ENCODE measurements around the gene CARD11.

Gene CARD11

GRCh38 chr7:3043544-3044371 is at the start of gene CARD11:
TSS of gene CARD11 (minus strand) at chr7:3043867. CDS start at chr7:2958506, 85,361 bp downstream.
- DNase-seq (ENCODE audit: low read depth in 1 of 2, low spot score in 1 of 2): peak; percentile 25 to 31

GRCh38 chr7:3092468-3092867 is 48.8 kb upstream of the CARD11 start:
- DNase-seq (ENCODE audit: low read depth in 1 of 2, low spot score in 1 of 2): peak; percentile 30 to 37

- no peak for DNase-seq (ENCODE audit: low read depth in 1 of 2, low spot score in 1 of 2)
Measured at GRCh38 chr7:3091631-3092030, 48.0 kb upstream of the CARD11 start.

- no peak for DNase-seq (ENCODE audit: low read depth in 1 of 2, low spot score in 1 of 2)
Measured at GRCh38 chr7:3089493-3089892, 45.8 kb upstream of the CARD11 start.

- no peak for DNase-seq (ENCODE audit: low read depth in 1 of 2, low spot score in 1 of 2)
Measured at GRCh38 chr7:3087243-3087755, 43.6 kb upstream of the CARD11 start.

GRCh38 chr7:3083350-3083749 is 39.7 kb upstream of the CARD11 start:
- no peak for DNase-seq (ENCODE audit: low read depth in 1 of 2, low spot score in 1 of 2)

GRCh38 chr7:3082831-3083230 is 39.2 kb upstream of the CARD11 start:
- no peak for DNase-seq (ENCODE audit: low read depth in 1 of 2, low spot score in 1 of 2)

GRCh38 chr7:3082386-3082785 is 38.7 kb upstream of the CARD11 start:
- no peak for DNase-seq (ENCODE audit: low read depth in 1 of 2, low spot score in 1 of 2)

GRCh38 chr7:3080106-3080505 is 36.4 kb upstream of the CARD11 start:
- no peak for DNase-seq (ENCODE audit: low read depth in 1 of 2, low spot score in 1 of 2)

- DNase-seq (ENCODE audit: low read depth in 1 of 2, low spot score in 1 of 2): no peak
Measured at GRCh38 chr7:3078514-3078913, 34.8 kb upstream of the CARD11 start.

GRCh38 chr7:3076700-3077099 is 33.0 kb upstream of the CARD11 start:
- no peak for DNase-seq (ENCODE audit: low read depth in 1 of 2, low spot score in 1 of 2)

- no peak for DNase-seq (ENCODE audit: low read depth in 1 of 2, low spot score in 1 of 2)
Measured at GRCh38 chr7:3076163-3076562, 32.5 kb upstream of the CARD11 start.

- DNase-seq (ENCODE audit: low read depth in 1 of 2, low spot score in 1 of 2): no peak
Measured at GRCh38 chr7:3075441-3075840, 31.8 kb upstream of the CARD11 start.

- DNase-seq (ENCODE audit: low read depth in 1 of 2, low spot score in 1 of 2): no peak
Measured at GRCh38 chr7:3074459-3074821, 30.8 kb upstream of the CARD11 start.

GRCh38 chr7:3073763-3074458 is 30.2 kb upstream of the CARD11 start:
- DNase-seq (ENCODE audit: low read depth in 1 of 2, low spot score in 1 of 2): no peak

- no peak for DNase-seq (ENCODE audit: low read depth in 1 of 2, low spot score in 1 of 2)
Measured at GRCh38 chr7:3070908-3071307, 27.2 kb upstream of the CARD11 start.

GRCh38 chr7:3069771-3070449 is 26.2 kb upstream of the CARD11 start:
- DNase-seq (ENCODE audit: low read depth in 1 of 2, low spot score in 1 of 2): no peak

GRCh38 chr7:3068530-3068929 is 24.9 kb upstream of the CARD11 start:
- DNase-seq (ENCODE audit: low read depth in 1 of 2, low spot score in 1 of 2): no peak

GRCh38 chr7:3067606-3068380 is 24.1 kb upstream of the CARD11 start:
- no peak for DNase-seq (ENCODE audit: low read depth in 1 of 2, low spot score in 1 of 2)

- no peak for DNase-seq (ENCODE audit: low read depth in 1 of 2, low spot score in 1 of 2)
Measured at GRCh38 chr7:3067193-3067592, 23.5 kb upstream of the CARD11 start.

GRCh38 chr7:3066506-3066905 is 22.8 kb upstream of the CARD11 start:
- DNase-seq (ENCODE audit: low read depth in 1 of 2, low spot score in 1 of 2): no peak

Data from stimulated activated CD4-positive, alpha-beta T cell treated with anti-CD3 and anti-CD28 coated beads, Interleukin-15, amount 100 ng/mL, for 1 hour (primary cell).